Amniotic stem cell (primary cell): ENCODE results near the gene PLXNA2.

ENCODE experiments used
- DNase-seq: peaks from one replicate; lab custom pipeline; 2025; lab: John Stamatoyannopoulos, UW

The PLXNA2 gene

DNA sequence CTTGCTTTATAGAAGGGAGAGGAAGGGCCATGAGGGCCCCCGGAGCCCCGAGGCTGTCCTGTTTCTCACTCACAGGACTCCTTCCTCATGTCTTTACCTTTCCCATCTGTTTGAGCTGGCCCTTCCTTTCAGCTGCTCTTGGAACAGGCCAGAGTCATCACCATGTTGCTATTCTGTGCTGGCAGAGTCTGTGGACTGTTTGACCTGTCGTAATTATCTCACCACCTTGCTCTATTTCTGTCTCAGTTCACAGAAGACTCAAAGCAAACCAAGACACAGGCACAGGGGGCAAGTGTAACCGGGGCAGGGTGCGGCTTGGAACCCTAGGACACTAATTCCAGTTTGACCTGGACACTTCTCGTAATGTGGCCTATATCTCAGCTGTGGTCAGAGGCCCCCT, 228.9 kb downstream of the PLXNA2 start:
- DNase-seq = no peak

DNA sequence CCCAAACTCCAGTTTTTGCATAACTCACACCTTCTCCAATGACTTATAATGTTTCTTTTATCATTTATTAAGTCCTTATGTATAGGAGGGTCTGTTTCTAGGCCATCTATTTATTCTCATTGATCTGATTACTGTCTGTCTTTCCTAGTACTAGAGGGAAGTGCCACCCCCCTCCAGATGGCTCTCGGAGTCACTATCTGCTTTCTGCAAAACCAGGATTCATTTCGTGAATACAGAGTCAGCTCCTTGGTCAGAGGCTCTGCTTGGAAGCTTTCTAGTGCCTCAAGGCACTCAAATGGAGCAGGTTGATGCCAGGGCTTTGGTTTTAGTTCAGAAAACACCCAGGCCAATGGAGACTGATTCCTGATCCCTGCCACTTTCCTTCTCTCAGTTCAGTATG, 231.0 kb downstream of the PLXNA2 start:
- no peak for DNase-seq

DNA sequence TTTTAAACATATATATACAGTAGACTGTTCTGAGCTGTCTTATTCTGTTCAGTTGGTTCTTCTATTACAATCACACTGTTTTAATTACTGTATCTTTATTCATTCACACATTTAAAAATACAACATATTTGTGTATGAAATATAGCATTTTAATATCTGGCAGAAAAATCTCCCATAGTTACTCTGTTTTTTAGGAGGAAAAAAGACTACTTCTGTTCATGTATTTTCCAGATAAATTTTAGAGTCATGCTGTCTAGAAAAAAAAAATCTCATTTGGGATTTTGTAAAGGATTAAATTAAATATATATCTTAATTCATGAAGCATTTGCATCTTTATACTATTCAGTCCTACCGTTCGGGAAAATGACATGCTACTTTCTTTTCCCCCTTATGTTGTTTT, 231.5 kb downstream of the PLXNA2 start:
- no peak for DNase-seq

DNA sequence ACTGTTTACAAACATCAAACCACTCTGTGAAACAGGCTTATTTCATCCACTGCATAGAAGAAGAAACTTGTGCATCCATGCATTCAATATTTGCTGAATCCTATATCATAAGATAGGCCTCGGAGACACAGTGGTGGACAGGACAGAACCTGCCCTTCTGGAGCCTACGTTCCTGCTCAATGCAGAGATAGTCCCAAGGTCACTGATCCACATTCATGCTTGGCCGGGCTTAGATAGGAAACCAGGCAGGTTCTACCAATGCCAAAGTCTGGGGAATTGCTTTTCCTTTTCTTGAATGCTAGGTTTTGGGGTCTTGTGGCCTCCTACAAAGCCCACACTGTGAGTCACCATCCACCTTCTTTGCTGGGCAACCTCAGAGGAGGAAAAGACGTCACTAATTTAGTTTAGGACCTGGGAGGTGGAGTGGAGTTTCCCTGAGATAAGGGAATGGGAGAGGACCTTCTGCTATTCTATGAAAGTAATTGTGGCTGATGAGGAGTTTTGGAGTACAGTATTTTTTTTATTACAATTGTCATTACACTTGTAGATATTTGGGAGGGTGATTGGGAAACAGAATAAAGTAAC, 233.6 kb downstream of the PLXNA2 start:
- no peak for DNase-seq

DNA sequence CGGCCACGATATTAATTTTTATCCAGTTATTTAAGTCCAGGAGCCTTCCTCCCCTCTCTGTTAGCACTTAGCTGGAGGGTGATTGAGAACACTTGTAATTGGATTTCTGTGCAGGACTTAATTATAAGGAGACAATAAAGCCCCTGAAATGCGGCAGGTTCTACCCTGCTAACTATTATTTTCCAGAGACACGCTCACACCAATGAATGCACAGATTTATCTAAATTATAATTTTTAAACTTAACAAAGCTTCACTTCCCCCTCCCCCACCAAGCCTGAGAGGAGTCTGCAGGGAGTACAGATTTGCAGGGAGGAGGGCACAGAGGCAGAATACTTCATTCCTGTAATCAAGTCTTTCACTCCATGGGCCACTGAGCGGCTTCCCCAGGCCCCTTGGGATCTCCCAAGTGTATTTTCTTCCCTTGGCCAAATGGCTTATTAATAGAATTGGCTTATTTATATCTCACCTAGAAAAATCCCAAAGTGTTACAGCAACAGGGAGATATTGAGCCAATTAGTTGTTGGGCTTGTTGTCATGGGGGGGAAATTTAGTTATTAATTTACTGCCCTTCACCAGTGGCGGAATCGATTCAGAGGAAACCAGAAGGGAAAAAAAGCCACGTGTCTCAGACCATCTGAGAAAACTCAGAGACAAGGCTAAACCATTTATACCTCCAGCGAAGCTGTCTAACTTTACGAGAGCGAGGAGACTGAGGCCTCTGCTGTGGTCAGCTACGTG, 234.3 kb downstream of the PLXNA2 start:
- no peak for DNase-seq

DNA sequence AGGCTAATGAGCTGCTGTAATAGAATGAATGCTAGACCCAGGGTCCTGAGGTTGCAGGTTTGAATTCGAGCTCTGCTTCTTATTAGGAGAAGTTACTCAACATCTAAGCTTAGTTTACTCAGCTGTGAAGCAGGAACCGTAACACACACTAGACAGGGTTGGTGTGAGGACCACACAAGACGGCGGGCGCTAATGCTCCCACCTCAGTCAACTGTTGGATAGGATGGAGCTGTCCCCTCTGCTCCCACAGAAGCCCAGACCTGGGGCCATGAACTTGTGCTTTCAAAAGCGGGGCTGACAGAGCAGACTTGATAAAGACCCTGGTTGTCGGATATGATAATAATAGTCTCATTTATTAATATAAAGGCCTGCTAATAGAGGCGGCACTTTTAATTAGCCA, 234.9 kb downstream of the PLXNA2 start:
- DNase-seq = no peak

DNA sequence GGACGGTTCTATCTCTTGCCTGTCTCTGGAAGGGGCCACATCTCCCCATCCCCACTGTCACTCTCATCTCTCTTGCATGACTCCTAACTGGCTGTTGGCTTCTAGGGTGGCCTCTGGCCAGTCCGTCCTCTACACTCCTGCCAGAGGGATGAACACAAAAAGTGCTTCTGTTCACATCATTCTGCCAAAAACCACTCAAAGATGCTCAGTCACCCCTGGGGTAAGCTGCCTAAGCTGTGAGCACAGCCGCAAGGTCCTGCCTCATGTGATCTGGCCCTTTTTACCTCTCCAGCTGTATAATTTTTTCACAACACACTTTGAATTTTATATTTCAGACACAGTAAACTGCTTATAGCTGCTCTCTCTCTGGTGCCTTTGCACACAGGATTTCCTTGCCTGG, 235.7 kb downstream of the PLXNA2 start:
- no peak for DNase-seq

DNA sequence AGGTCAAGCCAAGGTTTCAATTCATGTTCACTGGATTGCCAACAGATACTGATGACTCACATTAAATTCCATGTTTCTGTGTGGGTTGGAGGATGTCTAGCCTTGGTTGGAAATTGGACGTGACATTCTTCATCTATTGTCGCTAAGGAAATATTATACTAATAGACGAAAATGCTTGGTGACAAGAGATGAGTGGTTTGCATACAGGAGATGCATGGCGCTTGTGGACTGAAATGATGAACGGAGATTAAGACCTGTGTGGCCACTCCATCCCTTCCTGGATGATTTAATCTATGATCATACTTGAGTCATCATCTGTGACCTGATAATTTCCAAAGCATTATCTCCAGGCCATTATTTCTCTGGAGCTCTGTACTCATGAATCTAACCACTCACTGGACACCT, 236.2 kb downstream of the PLXNA2 start:
- peak; percentile 15 for DNase-seq

DNA sequence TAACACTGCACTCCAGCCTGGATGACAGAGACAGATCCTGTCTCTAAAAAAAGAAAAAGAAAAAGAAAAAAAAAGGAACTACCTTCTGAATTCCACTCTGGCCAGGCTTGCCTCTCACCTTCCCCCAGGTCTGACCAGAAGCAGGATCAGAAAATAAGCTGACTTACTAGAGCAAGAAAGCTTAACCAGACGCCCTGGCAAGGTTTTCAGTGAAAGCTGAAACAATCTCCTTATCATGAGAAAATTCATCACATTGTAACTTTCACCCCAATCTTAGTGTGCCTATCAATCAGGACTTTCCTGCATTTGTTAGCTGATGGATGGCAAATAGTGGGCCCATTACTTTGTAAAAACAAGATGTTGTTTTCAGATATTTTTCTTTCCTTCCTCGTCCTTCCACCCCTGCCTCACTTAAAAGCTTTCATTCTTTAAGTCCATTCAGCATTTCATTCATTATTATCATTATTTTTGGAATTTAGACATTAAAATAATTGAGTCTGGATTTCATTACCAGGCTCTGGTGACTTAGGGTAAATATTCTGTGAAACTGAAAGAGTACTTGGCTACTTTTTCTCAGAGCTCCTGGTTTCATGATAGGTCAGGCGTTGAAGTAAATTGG, 236.8 kb downstream of the PLXNA2 start:
- no peak for DNase-seq

DNA sequence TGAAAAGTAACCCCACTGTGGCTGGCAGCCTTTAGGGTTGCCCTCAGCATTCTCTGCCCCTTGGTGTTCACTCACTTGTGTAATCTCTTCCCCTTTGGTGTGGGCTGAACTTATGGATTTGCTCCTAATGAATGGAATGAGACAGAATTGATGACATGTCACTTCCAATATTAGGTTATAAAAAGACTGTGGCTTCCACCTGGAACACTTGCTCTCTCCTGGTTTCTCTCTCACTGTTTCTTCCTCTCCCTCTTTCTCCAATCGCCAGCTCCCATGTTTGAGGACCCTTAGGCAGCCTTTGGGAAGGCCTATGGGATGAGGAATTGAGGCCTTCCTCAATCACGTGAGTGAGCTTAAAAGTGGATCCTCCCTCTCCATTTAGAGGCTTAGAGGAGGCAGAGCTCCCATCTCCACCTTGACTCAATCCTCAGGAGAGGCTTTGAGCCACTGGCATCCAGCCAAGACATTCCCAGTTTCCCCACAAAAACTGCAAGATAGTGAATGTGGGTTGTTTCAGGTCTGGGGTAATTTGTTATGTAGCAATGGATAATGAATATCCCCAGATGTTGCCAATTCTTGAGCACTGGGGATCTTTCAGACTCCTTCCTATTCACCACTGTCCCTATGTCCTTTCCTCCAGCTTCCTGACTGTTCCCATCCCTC, 237.8 kb downstream of the PLXNA2 start:
- no peak for DNase-seq

DNA sequence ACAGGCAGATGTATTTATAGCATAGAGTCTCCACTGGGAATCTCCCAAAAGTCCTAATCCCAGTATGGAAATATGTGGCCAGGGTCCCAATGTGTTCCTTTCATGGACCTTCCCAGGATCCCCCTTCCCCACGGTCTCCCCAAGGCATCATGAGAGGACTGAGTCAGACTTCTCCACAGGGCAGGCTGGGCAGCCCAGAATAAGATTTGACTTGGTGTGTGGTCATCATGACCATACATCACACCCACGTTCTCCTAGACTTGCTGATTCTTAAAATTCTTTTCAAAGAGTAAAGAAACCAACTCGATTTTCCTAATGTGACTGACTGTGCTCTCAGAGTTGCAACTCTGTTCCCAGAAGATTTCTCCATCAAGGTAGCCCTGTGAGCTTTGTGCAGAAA, 239.3 kb downstream of the PLXNA2 start:
- no peak for DNase-seq

DNA sequence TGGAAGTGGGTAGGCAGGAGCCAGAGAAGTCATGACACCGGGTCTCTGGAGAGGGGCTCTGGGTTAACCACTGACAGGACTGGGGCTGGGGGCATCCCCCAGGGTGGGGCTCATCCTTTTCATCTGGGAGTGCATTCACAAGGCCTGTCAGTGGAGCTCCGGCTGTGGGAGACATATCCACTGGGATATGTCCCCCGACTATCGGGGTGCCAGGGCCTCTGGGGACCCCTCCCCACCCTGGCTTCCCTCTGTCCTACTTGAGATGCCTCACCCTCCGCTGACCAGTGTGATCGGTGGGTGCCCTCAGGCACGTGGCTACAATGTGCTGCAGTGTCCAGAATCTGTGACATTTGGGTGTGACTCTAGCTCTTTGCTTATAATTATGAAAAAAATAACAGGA, 240.9 kb downstream of the PLXNA2 start:
- DNase-seq = no peak

DNA sequence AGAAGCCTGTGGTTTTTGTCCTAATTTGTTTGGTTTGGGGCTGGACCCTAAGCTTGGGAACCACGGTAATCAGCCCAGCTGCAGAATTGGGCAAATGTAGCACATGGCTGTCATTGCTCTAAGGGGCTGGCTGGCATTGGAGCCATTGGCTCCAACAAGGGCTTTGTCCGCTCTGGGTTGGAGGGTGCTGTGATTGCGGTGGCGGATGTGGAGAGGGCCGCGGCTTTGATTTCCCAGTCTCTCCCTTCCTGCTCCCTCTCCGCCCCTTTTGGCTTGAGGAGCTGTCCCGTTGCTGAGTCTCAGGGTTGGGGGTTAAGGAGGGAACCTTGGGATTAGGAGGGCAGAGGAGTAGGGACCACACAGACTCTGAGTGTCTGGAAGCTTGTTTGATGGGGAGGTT, 241.5 kb downstream of the PLXNA2 start:
- DNase-seq = no peak

DNA sequence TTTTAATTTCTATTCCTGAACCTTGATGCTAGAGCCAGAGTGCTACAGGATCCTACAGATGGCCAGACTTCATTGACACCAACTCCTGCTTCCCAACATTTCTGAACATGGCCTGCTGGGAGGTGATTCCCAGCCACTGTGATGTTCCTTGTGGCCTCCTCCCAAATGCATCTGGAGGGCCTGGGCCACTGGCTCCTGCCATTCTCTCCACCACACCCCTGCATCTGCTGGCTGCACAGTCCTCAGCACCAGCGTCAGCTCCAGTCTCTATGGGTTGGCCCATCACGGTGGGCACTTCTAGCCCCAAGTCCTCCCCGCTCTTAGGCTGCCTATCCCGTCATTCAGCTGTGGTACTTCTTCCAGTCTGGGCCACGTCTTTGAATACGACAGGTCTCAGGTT, 242.1 kb downstream of the PLXNA2 start:
- no peak for DNase-seq

DNA sequence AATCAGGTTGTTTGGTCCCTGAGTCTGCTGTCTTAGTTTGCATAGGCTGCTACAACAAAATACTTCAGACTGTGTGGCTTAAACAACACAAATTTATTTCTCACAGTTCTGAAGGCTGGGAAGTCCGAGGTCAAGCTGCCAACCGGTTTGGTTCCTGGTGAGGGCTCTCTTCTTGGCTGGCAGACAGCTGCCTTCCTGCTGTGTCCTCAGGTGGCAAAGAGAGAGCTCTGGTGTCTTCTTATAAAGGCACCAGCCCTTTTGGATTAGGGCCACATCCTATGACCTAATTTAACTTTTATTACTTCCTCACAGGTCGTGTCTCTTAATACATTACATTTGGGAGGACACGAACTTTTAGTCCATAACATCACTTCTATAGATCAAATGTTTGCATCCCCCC, 243.7 kb downstream of the PLXNA2 start:
- DNase-seq = no peak

DNA sequence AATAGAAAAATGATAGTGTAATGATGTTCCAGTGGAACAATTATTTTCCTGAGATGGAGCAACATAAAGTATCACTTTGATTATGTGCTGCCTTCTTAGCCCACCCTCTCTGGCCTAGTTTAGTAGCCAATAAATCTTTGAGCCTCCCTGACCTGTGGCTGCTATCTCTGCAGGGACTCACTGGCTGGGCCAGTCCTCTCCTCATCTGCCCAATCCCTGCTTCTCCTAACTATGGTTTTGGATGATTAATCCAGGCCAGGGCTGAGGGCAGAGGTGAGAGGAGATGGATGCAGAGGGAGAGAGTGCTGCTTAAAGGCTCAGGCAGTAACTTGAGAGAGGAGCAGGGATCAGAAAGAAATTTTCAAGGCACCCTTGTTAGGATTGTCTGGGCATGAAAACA, 244.2 kb downstream of the PLXNA2 start:
- no peak for DNase-seq

DNA sequence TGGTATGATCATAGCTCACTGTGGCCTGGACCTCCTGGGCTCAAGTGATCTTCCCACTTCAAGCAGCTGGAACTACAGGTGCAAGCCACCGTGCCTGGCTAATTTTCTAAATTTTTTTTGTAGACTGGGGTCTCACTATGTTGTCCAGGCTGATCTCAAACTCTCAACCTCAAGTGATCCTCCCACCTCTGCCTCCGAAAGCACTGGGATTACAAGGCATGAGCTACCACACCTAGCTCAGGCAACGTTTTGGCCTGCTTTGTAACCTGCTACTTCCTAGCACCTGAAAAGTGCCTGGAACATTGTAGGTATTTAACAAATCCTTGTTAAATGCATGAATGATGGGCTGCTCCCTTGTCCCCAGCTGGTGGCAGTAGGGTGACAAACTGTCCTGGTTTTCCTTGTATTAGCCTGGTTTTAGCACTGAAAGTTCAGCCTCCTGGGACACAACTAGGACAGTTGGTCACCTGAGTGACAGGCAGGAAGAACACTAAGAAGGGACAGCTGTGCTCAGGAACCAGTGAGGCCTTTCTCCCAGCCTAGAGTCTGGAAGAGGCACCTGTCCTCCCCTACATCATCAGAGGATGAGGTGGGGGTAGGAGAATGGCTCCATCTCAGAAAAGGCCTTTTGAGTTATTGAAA, 244.8 kb downstream of the PLXNA2 start:
- DNase-seq = no peak

DNA sequence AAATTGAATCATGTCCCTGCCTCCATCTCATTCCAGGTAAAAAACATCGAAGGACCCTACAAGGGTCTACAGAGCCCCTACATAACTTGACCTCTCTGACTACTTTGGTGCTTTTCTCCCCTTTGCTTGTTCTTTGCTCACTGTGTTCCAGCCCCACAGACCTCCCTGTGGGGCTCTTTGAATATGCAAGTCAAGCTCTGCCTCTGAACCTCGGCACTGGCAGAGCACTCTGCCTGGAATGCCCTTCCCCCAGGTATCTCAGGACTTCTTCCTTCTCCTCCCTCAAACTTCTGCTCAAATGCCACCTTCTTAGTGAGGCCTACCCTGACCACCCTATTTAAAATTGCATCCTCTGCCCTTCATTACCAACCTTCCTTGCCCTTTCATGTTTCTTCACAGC, 245.5 kb downstream of the PLXNA2 start:
- no peak for DNase-seq

DNA sequence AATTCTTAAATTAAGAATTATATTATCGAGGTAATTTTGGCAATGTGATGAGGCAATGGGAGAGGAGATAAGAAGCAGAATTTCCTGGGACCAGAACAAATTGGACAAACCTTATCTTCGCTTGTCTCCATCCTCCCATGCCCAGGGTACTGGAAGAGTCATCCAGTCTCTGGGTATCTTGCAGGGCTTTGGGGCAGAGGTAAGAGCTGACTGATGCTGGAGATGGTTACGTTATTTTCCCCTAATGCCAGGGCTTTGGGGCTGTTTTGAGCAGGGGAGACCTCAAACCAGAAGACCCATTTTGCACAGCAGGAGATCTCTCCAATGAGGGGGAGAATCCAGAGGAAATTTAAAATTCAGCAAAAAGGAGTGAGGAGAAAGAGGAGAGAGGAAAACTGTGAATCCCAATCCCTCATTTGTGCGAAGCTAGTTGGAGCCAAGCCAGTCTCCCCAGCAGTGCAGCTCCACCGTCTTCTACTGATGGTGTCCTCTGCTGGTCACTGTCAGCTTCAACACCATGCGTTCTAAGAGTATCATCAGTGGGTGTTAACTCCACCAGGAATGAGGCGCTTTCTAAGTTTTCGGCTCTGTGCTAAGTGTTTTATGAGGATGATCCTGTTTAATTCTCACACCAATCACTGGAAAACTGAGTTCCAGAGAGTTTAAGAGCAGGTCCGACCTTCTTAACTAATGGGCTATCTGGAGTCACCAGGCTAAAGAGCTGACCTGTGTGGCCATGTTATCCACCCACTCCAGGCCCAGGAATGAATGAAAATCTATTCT, 246.5 kb downstream of the PLXNA2 start:
- DNase-seq = peak; percentile 46

DNA sequence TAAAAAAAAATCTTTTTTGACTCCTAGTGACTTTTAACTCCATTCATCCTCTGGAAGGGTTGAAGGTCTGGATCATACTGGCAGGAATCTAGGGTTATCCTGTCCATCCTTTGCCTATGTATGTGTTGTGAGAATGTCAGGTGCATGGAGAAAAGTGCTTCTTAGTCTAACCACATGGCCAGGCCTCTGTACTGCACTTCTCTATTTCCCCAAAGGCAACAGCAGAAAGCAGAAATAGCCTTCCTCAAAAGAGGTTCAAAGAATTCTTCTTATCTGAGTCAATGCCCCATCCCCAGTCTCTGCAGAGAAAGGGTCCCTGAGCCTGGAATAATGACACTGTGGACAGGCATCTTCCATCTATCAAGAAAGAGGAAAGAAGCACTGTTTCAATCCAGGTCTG, 247.5 kb downstream of the PLXNA2 start:
- DNase-seq = no peak

DNA sequence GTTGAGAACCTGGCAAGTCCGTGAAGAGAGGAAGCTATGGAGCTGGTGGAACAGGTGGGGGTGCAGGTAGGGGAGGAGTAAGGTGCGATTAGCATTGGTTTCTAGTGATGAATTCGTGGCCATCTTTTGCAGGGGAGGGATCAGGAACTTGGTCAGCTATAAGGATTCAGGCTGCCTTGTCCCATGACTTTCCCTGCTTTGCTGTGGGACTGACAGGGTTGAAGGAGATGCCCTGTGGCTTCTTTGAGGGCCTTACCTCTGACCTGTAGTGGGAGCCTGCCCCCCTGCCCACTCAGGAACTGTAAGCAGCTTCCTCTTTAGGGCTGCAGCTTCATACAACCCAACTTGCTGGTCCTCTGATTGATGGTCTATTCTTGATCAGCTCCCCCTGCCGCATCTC, 248.6 kb downstream of the PLXNA2 start:
- no peak for DNase-seq
